ACC112 (cell line): ENCODE data around the gene MAP1LC3A.

Experiments used
- H2AFZ ChIP-seq: fragments of 200-600 bp; sonication (generic); one replicate; pipeline ENCODE4 v1.6.0; 2017; ENCODE audit warnings: antibody characterized with exemption, low read length; ENCODE audit not compliant: unreplicated experiment
- H3K27ac ChIP-seq: fragments of 200-600 bp; sonication (generic); 2 replicates; pipeline ENCODE4 v1.5.1; 2014; ENCODE audit warnings: low read depth, mild to moderate bottlenecking, antibody characterized with exemption, low read length, moderate library complexity
- H3K27me3 ChIP-seq: fragments of 200-600 bp; sonication (generic); 2 replicates; pipeline ENCODE4 v1.6.1; 2014; ENCODE audit warnings: mild to moderate bottlenecking, antibody characterized with exemption, low read length, moderate library complexity, mixed read lengths; ENCODE audit not compliant: insufficient read depth
- H3K36me3 ChIP-seq: fragments of 200-600 bp; sonication (generic); 2 replicates; pipeline ENCODE4 v1.6.1; 2016; ENCODE audit warnings: mild to moderate bottlenecking, antibody characterized with exemption, low read length, moderate library complexity, mixed read lengths; ENCODE audit not compliant: insufficient read depth
- H3K4me1 ChIP-seq: fragments of 200-600 bp; sonication (generic); one replicate; pipeline ENCODE4 v1.6.1; 2016; ENCODE audit warnings: low read length, mixed read lengths; ENCODE audit not compliant: insufficient read depth, unreplicated experiment, control insufficient read depth
- H3K4me3 ChIP-seq: fragments of 200-600 bp; sonication (generic); 2 replicates; pipeline ENCODE4 v1.5.1; 2014; ENCODE audit warnings: mild to moderate bottlenecking, low read depth, low read length
- H3K79me2 ChIP-seq: fragments of 200-600 bp; sonication (generic); one replicate; pipeline ENCODE4 v1.6.0; 2016; ENCODE audit warnings: low read length; ENCODE audit not compliant: control insufficient read depth, unreplicated experiment, insufficient read depth

Gene MAP1LC3A

DNA sequence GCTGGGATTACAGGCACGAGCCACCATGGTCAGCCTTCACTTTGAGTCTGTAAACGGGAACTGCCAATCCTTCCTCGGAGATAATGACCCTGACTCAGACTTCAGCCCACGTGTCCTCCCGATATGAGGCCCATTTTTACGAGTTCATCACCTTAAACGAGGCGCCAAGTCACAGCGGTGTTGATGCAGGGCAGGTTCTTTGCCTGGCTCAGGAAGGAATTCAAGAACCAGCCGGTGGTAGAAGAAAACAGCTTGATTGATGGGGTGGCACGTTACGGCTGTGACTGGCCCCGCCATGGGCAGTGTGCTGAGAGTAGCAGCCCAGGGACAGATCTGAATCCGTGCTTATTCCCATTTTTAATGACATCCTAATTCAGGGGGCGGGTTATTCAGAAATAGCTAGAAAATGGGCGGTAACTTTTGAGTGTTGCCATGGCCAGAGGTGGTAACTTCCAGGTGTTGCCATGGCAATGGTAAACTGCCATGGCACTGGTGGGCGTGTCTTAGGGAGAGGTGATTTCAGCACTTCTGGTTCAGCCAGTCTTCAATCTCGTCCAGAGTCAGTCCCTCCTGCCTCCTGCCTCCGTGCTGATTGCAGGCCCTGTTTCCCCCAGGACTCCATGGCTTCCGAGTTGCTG, 9.1 kb upstream of the MAP1LC3A start:
- Histone ChIP-seq H3K4me1 (peaks cover 9% of the 10 kb centered on the region), H3K27ac (no peak overlapping the region), H3K36me3 (no peaks in the 10 kb centered on the region), H3K79me2 (no peaks in the 10 kb centered on the region), H3K4me3 (no peak overlapping the region), H3K27me3 (no peaks in the 10 kb centered on the region), H2AFZ (no peak overlapping the region)

DNA sequence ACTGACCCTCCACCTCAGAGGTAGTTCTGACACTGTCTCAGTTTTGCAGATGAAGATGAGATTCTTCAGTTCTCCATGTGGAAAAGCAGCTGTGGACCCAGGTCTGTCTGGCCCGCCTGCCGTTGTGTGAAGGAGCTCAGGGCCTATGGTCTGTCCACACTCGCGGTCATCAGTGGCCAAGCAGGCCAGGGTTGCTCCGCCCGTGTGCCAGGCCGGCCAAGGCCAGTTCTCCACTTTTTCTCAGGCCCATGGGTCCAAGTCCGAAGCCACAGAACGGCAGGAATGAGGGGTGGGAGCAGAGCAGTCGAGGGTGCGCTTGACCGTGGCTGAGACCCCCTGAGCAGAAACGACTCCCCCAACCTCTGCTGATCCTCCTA, 8.6 kb upstream of the MAP1LC3A start:
- no peak overlapping the region for H2AFZ ChIP-seq
- no peak overlapping the region for H3K27ac ChIP-seq
- H3K79me2 ChIP-seq: no peaks in the 10 kb centered on the region
- H3K4me1 ChIP-seq: peaks cover 9% of the 10 kb centered on the region
- H3K4me3 ChIP-seq: no peak overlapping the region
- no peaks in the 10 kb centered on the region for H3K27me3 ChIP-seq
- H3K36me3 ChIP-seq: no peaks in the 10 kb centered on the region

DNA sequence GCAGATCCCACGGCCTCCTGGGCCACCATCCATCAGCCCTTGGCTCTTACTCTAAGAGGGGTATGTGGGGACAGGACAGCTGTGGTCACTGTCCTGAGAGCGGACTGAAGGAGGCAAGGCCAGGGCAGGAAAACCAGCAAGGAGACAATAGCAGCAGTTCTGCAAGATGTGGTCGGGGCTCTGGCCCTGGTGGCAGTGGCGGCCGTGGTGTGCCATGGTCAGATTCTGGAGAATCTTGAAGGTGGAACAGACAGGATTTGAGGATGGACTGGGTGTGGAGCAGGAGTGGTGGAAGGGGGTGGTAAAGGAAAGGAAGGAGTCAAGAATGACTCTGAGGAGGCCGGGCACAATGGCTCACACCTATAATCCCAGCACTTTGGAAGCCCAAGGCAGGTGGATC, 5.9 kb upstream of the MAP1LC3A start:
- Histone ChIP-seq H3K79me2 (no peaks in the 10 kb centered on the region), H3K27ac (no peak overlapping the region), H3K27me3 (no peaks in the 10 kb centered on the region), H3K36me3 (no peaks in the 10 kb centered on the region), H2AFZ (no peak overlapping the region), H3K4me3 (no peak overlapping the region), H3K4me1 (peaks cover 9% of the 10 kb centered on the region)

GRCh38 chr20:34553366-34553867, 5.1 kb upstream of the MAP1LC3A start:
- Histone ChIP-seq H3K36me3 (no peaks in the 10 kb centered on the region), H3K27ac (no peak overlapping the region), H2AFZ (no peak overlapping the region), H3K27me3 (no peaks in the 10 kb centered on the region), H3K4me3 (no peak overlapping the region), H3K79me2 (no peaks in the 10 kb centered on the region), H3K4me1 (peaks cover 9% of the 10 kb centered on the region)

DNA sequence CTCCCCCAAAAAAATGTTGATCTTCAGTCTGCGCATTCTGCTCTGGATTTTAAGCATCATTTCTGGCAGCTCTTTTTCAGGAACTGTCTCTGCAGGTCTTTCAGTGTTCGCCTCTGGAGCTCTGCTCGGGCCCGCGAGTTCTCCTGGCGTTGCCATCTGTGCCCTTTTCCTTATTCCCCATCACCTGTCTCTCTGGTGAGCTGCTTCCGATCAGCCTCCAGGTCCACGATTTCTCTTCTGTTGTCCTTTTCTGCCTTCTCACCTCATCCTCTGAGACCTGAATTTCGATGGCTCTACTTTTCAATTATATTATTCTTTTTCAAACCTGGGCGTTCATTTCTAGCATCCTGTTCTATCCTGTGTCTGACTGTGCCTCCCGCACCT, 590 bp upstream of the MAP1LC3A start:
- Histone ChIP-seq H3K79me2 (no peaks in the 10 kb centered on the region), H3K27ac (peak overlapping the region; percentile 18; the same call in 1 of the 2 replicates), H3K36me3 (no peaks in the 10 kb centered on the region), H3K4me3 (peak overlapping the region; percentile 77), H2AFZ (peak overlapping the region; percentile 66), H3K4me1 (peaks cover 9% of the 10 kb centered on the region), H3K27me3 (no peaks in the 10 kb centered on the region)

DNA sequence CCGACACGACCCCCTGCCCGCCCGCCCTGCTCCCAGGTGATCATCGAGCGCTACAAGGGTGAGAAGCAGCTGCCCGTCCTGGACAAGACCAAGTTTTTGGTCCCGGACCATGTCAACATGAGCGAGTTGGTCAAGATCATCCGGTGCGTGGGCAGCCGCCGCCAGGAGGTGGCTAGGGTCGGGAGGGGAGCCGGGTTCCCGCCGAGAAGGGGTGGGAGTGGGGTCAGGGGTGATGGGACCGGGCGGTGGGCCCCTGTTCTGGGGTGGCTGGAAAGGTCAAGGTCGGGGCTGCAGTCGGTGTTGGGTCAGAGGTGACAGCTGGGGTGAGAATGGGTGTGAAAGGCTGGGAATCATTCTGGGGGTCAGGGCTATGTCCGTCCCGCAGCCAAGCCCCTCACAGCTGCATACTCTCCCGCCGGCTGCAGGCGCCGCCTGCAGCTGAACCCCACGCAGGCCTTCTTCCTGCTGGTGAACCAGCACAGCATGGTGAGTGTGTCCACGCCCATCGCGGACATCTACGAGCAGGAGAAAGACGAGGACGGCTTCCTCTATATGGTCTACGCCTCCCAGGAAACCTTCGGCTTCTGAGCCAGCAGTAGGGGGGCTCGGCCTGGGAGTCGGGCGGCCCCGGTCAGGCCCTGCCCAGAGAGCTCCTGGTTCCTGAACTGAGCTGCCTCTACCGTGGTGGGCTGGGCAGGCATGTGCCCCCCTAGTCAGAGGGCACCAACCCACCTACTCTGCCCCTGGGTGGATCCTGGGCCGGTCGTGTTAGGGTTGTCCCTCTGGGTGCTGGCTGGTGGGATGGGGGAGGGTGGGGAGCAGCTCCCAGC, 1.0 kb downstream of the MAP1LC3A start:
- Histone ChIP-seq H3K36me3 (no peaks in the 10 kb centered on the region), H3K27ac (no peak overlapping the region), H3K79me2 (no peaks in the 10 kb centered on the region), H3K4me3 (peak overlapping the region; percentile 77), H2AFZ (no peak overlapping the region), H3K4me1 (no peaks in the 10 kb centered on the region), H3K27me3 (no peaks in the 10 kb centered on the region)

DNA sequence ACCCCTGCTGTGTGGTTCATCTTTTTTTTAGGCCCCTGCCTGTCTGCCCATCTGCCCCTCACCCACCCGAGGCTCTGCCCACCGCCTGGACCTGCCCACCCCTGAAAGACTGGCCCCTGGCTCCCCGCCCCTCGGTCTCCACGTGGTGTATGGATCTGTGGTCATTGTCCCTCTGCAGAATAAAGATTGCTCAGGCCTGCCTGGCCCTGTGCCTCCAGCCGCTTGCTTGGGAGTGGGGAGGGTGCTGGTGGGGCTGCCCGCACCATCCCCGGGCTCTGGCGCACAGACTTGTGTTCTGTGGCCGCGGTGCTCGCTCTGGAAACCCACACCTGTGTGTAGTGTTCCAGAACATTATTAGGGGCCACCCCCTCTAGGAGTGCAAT, 1.6 kb downstream of the MAP1LC3A start:
- Histone ChIP-seq H3K27ac (no peak overlapping the region), H3K4me1 (no peaks in the 10 kb centered on the region), H3K4me3 (no peak overlapping the region), H3K27me3 (no peaks in the 10 kb centered on the region), H3K79me2 (no peaks in the 10 kb centered on the region), H3K36me3 (no peaks in the 10 kb centered on the region), H2AFZ (no peak overlapping the region)

GRCh38 chr20:34560614-34561013, 2.1 kb downstream of the MAP1LC3A start:
- H3K36me3 ChIP-seq: no peaks in the 10 kb centered on the region
- H3K27ac ChIP-seq: no peak overlapping the region

GRCh38 chr20:34561661-34562060, 3.1 kb downstream of the MAP1LC3A start:
- H3K4me3 ChIP-seq: no peak overlapping the region
- H3K79me2 ChIP-seq: no peaks in the 10 kb centered on the region
- H3K36me3 ChIP-seq: no peaks in the 10 kb centered on the region
- H3K27ac ChIP-seq: no peak overlapping the region
- H2AFZ ChIP-seq: no peak overlapping the region
- no peaks in the 10 kb centered on the region for H3K27me3 ChIP-seq
- no peaks in the 10 kb centered on the region for H3K4me1 ChIP-seq

More at GRCh38 chr20:34560614-34561013, 2.1 kb downstream of the MAP1LC3A start:
- no peak overlapping the region for H3K4me3 ChIP-seq
- no peaks in the 10 kb centered on the region for H3K79me2 ChIP-seq
- no peaks in the 10 kb centered on the region for H3K27me3 ChIP-seq
- no peak overlapping the region for H2AFZ ChIP-seq
- H3K4me1 ChIP-seq: no peaks in the 10 kb centered on the region

DNA sequence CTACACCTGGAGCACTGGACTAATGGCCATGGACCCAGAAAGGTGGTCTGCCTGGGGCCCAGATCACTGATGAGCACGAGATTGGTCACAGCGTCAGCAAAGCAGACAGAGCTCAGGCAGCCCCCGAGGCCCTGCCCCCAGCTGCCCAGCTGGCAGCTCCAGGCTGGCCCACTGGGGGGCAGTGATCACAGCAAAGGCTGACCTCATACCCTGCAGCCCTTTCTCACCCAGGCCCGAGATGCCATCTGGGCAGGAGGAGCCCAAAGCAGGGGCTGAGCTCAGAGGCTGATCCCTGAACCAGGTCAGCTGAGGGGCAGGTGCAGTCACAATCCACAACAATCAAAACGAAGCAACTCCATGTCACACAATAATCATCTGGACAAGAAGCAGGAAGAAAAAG, 4.1 kb downstream of the MAP1LC3A start:
- no peaks in the 10 kb centered on the region for H3K79me2 ChIP-seq
- H3K27me3 ChIP-seq: no peaks in the 10 kb centered on the region
- no peak overlapping the region for H3K4me3 ChIP-seq
- H2AFZ ChIP-seq: no peak overlapping the region
- H3K36me3 ChIP-seq: no peaks in the 10 kb centered on the region
- no peaks in the 10 kb centered on the region for H3K4me1 ChIP-seq
- H3K27ac ChIP-seq: no peak overlapping the region

DNA sequence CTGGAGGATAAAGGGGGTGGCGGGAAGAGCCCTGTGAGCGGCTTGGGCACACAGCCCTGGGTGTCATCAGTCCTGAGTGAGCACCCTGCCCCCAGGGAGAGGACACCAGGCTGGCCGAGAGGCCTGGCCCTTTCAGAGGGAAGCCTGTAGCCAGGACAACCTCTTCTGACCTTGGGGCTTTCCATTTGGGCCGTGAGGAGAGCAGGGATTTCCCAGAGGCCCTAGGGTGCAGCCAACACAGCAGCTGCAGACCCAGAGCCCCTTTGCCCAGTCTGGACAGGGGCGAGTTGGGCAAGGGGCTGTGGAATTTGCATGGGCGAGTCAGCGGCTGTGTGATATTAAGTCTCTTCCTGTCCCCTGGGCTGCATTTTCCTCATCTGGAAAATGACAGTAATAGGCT, 6.3 kb downstream of the MAP1LC3A start:
- Histone ChIP-seq H3K27me3 (no peaks in the 10 kb centered on the region), H3K36me3 (no peaks in the 10 kb centered on the region), H3K4me1 (no peaks in the 10 kb centered on the region), H3K4me3 (no peak overlapping the region), H3K27ac (no peak overlapping the region), H2AFZ (no peak overlapping the region), H3K79me2 (no peaks in the 10 kb centered on the region)
